HepG2 (cell line): Measurements from ENCODE around the gene MID1. TPM values are rescaled to one million over a fixed set of nuclear protein-coding genes. Genes with fewer than 3 reads are reported as not detected.

Experiments
- ATAC-seq: fragments of 200-7000 bp; cut with Tn5 transposase; 3 replicates; pipeline ENCODE4 v1.9.1; 2020; ENCODE audit warnings: mild to moderate bottlenecking, moderate library complexity
- BruUV-seq: library from RNA; stranded (reverse); fragments of 400-500 nt; replicated peaks from 2 replicates; lab custom pipeline; 2021; lab: Mats Ljungman, UMichigan
- CTCF ChIA-PET: fragments of 300-600 bp; formaldehyde crosslinking; extraction: SDS; loops from one replicate; lab custom pipeline; 2021; ENCODE audit warnings: low total read pairs, inconsistent platforms, low intra/inter-chr PET ratio; lab: Yijun Ruan, JAX
- POLR2A ChIA-PET: fragments of 350-600 bp; sonication (Branson Sonifier 250); formaldehyde crosslinking; loops from one replicate; lab custom pipeline; 2020; ENCODE audit warnings: antibody characterized with exemption, inconsistent platforms; lab: Yijun Ruan, JAX
- DNase-seq: peaks from one replicate; pipeline ENCODE4 v3.0.0-alpha.2; 2015; ENCODE audit warnings: low spot score
- FAIRE-seq: peaks from 3 replicates; lab custom pipeline; 2011; peaks lifted over from hg19 to GRCh38; lab: Jason Lieb, UNC
- H2AFZ ChIP-seq: one replicate; pipeline ENCODE4 v1.6.1; 2011; ENCODE audit warnings: low read length, inconsistent platforms
- H3K27ac ChIP-seq: fragments of 300-600 bp; 3 replicates; pipeline ENCODE4 v1.8.0; 2011; ENCODE audit warnings: mixed run types, mild to moderate bottlenecking, mixed read lengths, low read length, inconsistent platforms; ENCODE audit not compliant: insufficient read depth; ENCODE audit errors: extremely low read length
- H3K27me3 ChIP-seq, 2 experiments: fragments of 200-600 bp in 1 of 2; 2 replicates in 1 of 2; 3 replicates in 1 of 2; pipeline versions ENCODE4 v1.6.0 to v1.8.0; 2011; ENCODE audit warnings: low read length in 2 of 2, mild to moderate bottlenecking in 2 of 2, moderate library complexity in 2 of 2, inconsistent platforms in 1 of 2; ENCODE audit not compliant: insufficient read depth in 2 of 2, control insufficient read depth in 1 of 2
- H3K36me3 ChIP-seq, 2 experiments: fragments of 200-600 bp in 1 of 2; replicated peaks in 1 of 2; 2 replicates in 1 of 2; 3 replicates in 1 of 2; pipeline versions ENCODE4 v1.5.1 to v1.8.0; 2011; ENCODE audit warnings: low read length in 2 of 2, inconsistent platforms in 1 of 2; ENCODE audit not compliant: insufficient read depth in 2 of 2, control insufficient read depth in 1 of 2
- H3K4me1 ChIP-seq: 2 replicates; pipeline ENCODE4 v1.5.1; 2012; ENCODE audit warnings: low read length, inconsistent platforms; ENCODE audit not compliant: insufficient read depth
- H3K4me2 ChIP-seq: 2 replicates; pipeline ENCODE4 v1.6.0; 2011; ENCODE audit warnings: low read depth, low read length, inconsistent platforms
- H3K4me3 ChIP-seq, 3 experiments: fragments of 200-600 bp in 1 of 3; sonication (generic), shearing (Covaris generic) in 1 of 3; replicated peaks in 1 of 3; 2 replicates each; pipeline ENCODE4 v1.5.1; 2011 to 2016; ENCODE audit warnings: low read length in 3 of 3, inconsistent platforms in 2 of 3, low read depth in 2 of 3, mild to moderate bottlenecking in 2 of 3, control low read depth in 1 of 3, mixed read lengths in 1 of 3; ENCODE audit not compliant: insufficient read depth in 1 of 3
- H3K79me2 ChIP-seq: one replicate; pipeline ENCODE4 v1.6.1; 2011; ENCODE audit warnings: low read length, inconsistent platforms; ENCODE audit not compliant: insufficient read depth
- H3K9ac ChIP-seq: 2 replicates; pipeline ENCODE4 v1.6.0; 2011; ENCODE audit warnings: mild to moderate bottlenecking, low read depth, low read length, inconsistent platforms; ENCODE audit not compliant: insufficient read depth
- H3K9me3 ChIP-seq: 2 replicates; pipeline ENCODE4 v1.5.1; 2012; ENCODE audit warnings: mild to moderate bottlenecking, low read length
- H4K20me1 ChIP-seq: 2 replicates; pipeline ENCODE4 v1.6.0; 2011; ENCODE audit warnings: inconsistent platforms, mild to moderate bottlenecking, low read length, moderate library complexity; ENCODE audit not compliant: insufficient read depth
- CENPX ChIP-seq: sonication (generic); formaldehyde crosslinking; IDR thresholded peaks from 2 replicates; pipeline ENCODE4 v1.9.0; 2021; ENCODE audit warnings: mild to moderate bottlenecking, missing genetic modification reagents, moderate library complexity
- MTF1 ChIP-seq: sonication (generic); formaldehyde crosslinking; IDR thresholded peaks from 2 replicates; pipeline ENCODE4 v1.5.0; 2020; ENCODE audit warnings: missing genetic modification reagents
- NR2F2 ChIP-seq: IDR thresholded peaks from 2 replicates; pipeline ENCODE4 v1.6.1; 2012; ENCODE audit warnings: low read depth, inconsistent platforms, borderline replicate concordance
- NR3C1 ChIP-seq: sonication (generic); formaldehyde crosslinking; IDR thresholded peaks from 2 replicates; pipeline ENCODE4 v1.4.0; 2020; ENCODE audit warnings: missing genetic modification reagents
- PRPF4 ChIP-seq: fragments of 200-400 bp; formaldehyde crosslinking; IDR thresholded peaks from 2 replicates; pipeline ENCODE4 v1.6.1; 2016; ENCODE audit warnings: low read length, low read depth; ENCODE audit not compliant: poor library complexity, severe bottlenecking
- PTBP1 ChIP-seq: fragments of 200-400 bp; formaldehyde crosslinking; IDR thresholded peaks from 2 replicates; pipeline ENCODE4 v1.6.1; 2018; ENCODE audit warnings: low read length, low read depth; ENCODE audit not compliant: poor library complexity, severe bottlenecking
- SCMH1 ChIP-seq: sonication (generic); formaldehyde crosslinking; IDR thresholded peaks from 2 replicates; pipeline ENCODE4 v1.9.0; 2021; ENCODE audit warnings: missing genetic modification reagents, mild to moderate bottlenecking, borderline replicate concordance
- SMAD1 ChIP-seq: sonication (generic); formaldehyde crosslinking; IDR thresholded peaks from 2 replicates; pipeline ENCODE4 v1.4.0; 2020; ENCODE audit warnings: missing genetic modification reagents, low read depth, mild to moderate bottlenecking, borderline replicate concordance
- SUZ12 ChIP-seq: fragments of 150-350 bp; IDR thresholded peaks from 2 replicates; pipeline ENCODE4 v1.6.1; 2014; ENCODE audit warnings: low read depth, low read length
- TMF1 ChIP-seq: sonication (generic); formaldehyde crosslinking; IDR thresholded peaks from 2 replicates; pipeline ENCODE4 v1.8.1; 2022; ENCODE audit warnings: low read depth, missing genetic modification reagents
- ZNF12 ChIP-seq: sonication (generic); formaldehyde crosslinking; IDR thresholded peaks from 2 replicates; pipeline ENCODE4 v1.5.0; 2020; ENCODE audit warnings: missing genetic modification reagents
- ZNF136 ChIP-seq: sonication (generic); formaldehyde crosslinking; IDR thresholded peaks from 2 replicates; pipeline ENCODE4 v1.8.1; 2022; ENCODE audit warnings: low read depth, mild to moderate bottlenecking, moderate library complexity, missing genetic modification reagents
- ZNF224 ChIP-seq: sonication (generic); formaldehyde crosslinking; IDR thresholded peaks from 2 replicates; pipeline ENCODE4 v1.5.0; 2020; ENCODE audit warnings: mild to moderate bottlenecking, missing genetic modification reagents
- ZNF484 ChIP-seq: sonication (generic); formaldehyde crosslinking; IDR thresholded peaks from 2 replicates; pipeline ENCODE4 v1.5.1; 2020; ENCODE audit warnings: mild to moderate bottlenecking, low read depth, missing genetic modification reagents, borderline replicate concordance
- ZNF770 ChIP-seq: sonication (generic); formaldehyde crosslinking; IDR thresholded peaks from 2 replicates; pipeline ENCODE4 v1.5.0; 2020; ENCODE audit warnings: mild to moderate bottlenecking, missing genetic modification reagents
- WGBS: methylation state at CpG from one replicate; pipeline ENCODE4 v1.1.6; 2017; ENCODE audit warnings: low lambda C conversion rate; 5-methylcytosine and 5-hydroxymethylcytosine counted together
- in situ Hi-C: cut with HindIII; loops from 2 replicates; pipeline ENCODE4 v1.10.0; 2017; ENCODE audit warnings: low pct_unique_long_range_greater_than_20kb; ENCODE audit not compliant: extremely low pct_ligation_motif_present
- intact Hi-C: fragments of 100-400 bp; cut with micrococcal nuclease; formaldehyde crosslinking; loops from one replicate; pipeline ENCODE4 v1.10.0; 2022; ENCODE audit not compliant: unreplicated experiment
- polyA plus RNA-seq, 8 experiments: library from polyadenylated mRNA; depleted of rRNA in 3 of 8; stranded (reverse) in 7 of 8; unstranded in 1 of 8; fragments of >200 nt; fragmentation: Illumina TruSeq in 4 of 8; extraction: Trizol in 4 of 8; gene quantifications; 2 replicates each; pipeline versions ENCODE4 v1.2.1 to v1.2.3, GENCODE V29; 2011 to 2016; ENCODE audit warnings: low read depth in 4 of 8, missing spikeins in 1 of 8, mixed read lengths in 1 of 8; ENCODE audit not compliant: insufficient read depth in 1 of 8
- total RNA-seq, 5 experiments: library from RNA; depleted of rRNA; stranded (reverse); fragments of >200 nt; fragmentation: Illumina TruSeq; extraction: Trizol; gene quantifications; 2 replicates each; pipeline ENCODE4 v1.2.3, GENCODE V29; 2016; ENCODE audit warnings: low read depth in 1 of 5
- TF ChIP-seq, protein P1 (sequence below): sonication (generic); formaldehyde crosslinking; conservative IDR thresholded peaks from 2 replicates; pipeline ENCODE4 v1.4.0; 2020; ENCODE audit warnings: mild to moderate bottlenecking, missing genetic modification reagents, moderate library complexity
- TF ChIP-seq, protein P2 (sequence below): sonication (generic); formaldehyde crosslinking; IDR thresholded peaks from 2 replicates; pipeline ENCODE4 v1.8.0; 2022; ENCODE audit warnings: missing genetic modification reagents, mild to moderate bottlenecking, moderate library complexity, borderline replicate concordance

The MID1 gene
- total and polyA plus RNA-seq, 2 of the 13 experiments (the other 11 are each of a cell fraction or from before 2014, with no cell fraction given), result 0.86 to 1.1 TPM

DNA sequence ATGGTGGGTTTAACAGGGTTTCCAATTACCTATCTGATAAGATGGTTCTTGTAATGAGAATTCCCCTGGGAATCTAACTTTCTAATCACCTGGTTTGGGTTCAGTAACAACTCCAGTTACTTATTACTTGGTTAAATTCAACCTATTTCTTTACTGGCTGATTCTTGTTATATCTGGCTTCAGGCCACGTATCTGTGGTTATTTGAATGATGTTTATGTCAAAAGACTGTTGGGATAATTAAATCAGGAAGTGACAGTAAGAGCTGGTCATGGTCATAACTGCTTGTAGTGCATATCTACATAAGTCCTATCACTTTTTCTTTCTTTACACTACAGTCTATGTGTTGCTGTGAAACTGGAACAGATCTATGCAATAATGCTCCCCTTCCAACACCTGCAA, 108.1 kb downstream of the MID1 start:
- no peaks in the 10 kb centered on the region for H3K36me3 ChIP-seq
- CTCF ChIA-PET, result no interaction called here
- H3K4me2 ChIP-seq, result no peak overlapping the region
- intact Hi-C loops, result no loop called here
- POLR2A ChIA-PET, result no interaction called here
- FAIRE-seq (no peak), ATAC-seq (no peak), DNase-seq (no peak)
- no peaks in the 10 kb centered on the region for H3K27me3 ChIP-seq
- H3K4me3 ChIP-seq, result no peak overlapping the region
- in situ Hi-C loops, result no loop called here
- 50% methylated on average over 1 of the region's 1 CpG for WGBS
- BruUV-seq, result no TSS peak
- no peak overlapping the region for H3K27ac ChIP-seq
- no peak overlapping the region for H2AFZ ChIP-seq
- no peaks in the 10 kb centered on the region for H3K79me2 ChIP-seq
- H3K9me3 ChIP-seq, result no peaks in the 10 kb centered on the region
- H4K20me1 ChIP-seq, result no peaks in the 10 kb centered on the region
- no peaks in the 10 kb centered on the region for H3K4me1 ChIP-seq
- H3K9ac ChIP-seq, result no peak overlapping the region
- TF ChIP-seq PTBP1 (no peak), NR3C1 (CRISPR knock-in tag) (no peak), ZNF770 (CRISPR knock-in tag) (no peak), NR2F2 (no peak), ZNF12 (CRISPR knock-in tag) (no peak), ZNF484 (no peak), CENPX (CRISPR knock-in tag) (no peak), TMF1 (no peak), SUZ12 (no peak), ZNF136 (no peak), SMAD1 (CRISPR knock-in tag) (no peak), MTF1 (CRISPR knock-in tag) (no peak), SCMH1 (CRISPR knock-in tag) (no peak), ZNF224 (CRISPR knock-in tag) (no peak), PRPF4 (no peak)
- TF ChIP-seq, protein P1, sequence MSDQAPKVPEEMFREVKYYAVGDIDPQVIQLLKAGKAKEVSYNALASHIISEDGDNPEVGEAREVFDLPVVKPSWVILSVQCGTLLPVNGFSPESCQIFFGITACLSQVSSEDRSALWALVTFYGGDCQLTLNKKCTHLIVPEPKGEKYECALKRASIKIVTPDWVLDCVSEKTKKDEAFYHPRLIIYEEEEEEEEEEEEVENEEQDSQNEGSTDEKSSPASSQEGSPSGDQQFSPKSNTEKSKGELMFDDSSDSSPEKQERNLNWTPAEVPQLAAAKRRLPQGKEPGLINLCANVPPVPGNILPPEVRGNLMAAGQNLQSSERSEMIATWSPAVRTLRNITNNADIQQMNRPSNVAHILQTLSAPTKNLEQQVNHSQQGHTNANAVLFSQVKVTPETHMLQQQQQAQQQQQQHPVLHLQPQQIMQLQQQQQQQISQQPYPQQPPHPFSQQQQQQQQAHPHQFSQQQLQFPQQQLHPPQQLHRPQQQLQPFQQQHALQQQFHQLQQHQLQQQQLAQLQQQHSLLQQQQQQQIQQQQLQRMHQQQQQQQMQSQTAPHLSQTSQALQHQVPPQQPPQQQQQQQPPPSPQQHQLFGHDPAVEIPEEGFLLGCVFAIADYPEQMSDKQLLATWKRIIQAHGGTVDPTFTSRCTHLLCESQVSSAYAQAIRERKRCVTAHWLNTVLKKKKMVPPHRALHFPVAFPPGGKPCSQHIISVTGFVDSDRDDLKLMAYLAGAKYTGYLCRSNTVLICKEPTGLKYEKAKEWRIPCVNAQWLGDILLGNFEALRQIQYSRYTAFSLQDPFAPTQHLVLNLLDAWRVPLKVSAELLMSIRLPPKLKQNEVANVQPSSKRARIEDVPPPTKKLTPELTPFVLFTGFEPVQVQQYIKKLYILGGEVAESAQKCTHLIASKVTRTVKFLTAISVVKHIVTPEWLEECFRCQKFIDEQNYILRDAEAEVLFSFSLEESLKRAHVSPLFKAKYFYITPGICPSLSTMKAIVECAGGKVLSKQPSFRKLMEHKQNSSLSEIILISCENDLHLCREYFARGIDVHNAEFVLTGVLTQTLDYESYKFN (CRISPR knock-in tag), result no peak
- TF ChIP-seq, protein P2, sequence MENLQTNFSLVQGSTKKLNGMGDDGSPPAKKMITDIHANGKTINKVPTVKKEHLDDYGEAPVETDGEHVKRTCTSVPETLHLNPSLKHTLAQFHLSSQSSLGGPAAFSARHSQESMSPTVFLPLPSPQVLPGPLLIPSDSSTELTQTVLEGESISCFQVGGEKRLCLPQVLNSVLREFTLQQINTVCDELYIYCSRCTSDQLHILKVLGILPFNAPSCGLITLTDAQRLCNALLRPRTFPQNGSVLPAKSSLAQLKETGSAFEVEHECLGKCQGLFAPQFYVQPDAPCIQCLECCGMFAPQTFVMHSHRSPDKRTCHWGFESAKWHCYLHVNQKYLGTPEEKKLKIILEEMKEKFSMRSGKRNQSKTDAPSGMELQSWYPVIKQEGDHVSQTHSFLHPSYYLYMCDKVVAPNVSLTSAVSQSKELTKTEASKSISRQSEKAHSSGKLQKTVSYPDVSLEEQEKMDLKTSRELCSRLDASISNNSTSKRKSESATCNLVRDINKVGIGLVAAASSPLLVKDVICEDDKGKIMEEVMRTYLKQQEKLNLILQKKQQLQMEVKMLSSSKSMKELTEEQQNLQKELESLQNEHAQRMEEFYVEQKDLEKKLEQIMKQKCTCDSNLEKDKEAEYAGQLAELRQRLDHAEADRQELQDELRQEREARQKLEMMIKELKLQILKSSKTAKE (CRISPR knock-in tag), result no peak
